NCI-H146 treated with DMSO at 0.1 percent for 48 hours (cell line): ENCODE measurements around the gene KATNIP.

Experiments
- DNase-seq: peaks from one replicate; lab custom pipeline; 2025; ENCODE audit not compliant: unreplicated experiment; lab: John Stamatoyannopoulos, UW

The KATNIP gene

DNA sequence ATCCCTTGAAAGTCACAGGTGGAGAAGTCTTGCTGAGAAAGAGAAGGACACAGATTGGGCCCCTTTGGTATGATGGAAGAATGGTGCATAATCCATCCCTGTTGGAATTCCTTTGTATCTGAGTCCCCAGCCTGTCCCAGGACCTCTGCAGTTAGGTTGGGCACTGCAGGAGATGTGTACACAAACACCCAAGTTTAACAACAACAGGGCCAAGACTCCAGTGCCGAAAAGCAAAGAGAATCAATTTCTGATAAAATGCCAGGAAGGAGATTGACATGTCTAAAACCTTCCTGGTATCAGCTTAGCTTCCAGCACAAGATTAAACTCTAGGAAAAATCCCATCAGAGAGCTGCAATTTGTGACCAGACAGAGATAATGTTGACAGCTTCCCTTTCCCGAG lies 32.9 kb downstream of the KATNIP start:
- DNase-seq, result no peak

DNA sequence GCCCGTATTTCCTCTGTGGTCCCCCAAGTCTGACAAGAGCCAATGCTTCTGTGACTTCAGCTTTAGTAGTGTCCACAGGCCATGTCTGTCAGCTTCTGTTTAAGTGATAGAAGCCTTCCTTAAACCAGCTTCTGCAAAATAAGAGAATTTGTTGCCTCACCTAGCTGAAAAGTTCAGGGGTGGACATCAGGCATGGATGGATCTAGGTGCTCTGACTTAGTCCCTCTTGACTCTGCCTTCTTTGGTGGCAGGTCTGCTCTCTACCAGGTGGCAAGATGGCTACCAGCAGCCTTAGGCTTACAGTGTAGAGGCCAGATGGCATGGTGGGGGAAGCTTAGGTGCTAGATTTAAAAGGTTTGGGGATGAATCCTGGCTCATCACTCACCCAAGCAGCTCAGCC lies 33.7 kb downstream of the KATNIP start:
- DNase-seq, result no peak

DNA sequence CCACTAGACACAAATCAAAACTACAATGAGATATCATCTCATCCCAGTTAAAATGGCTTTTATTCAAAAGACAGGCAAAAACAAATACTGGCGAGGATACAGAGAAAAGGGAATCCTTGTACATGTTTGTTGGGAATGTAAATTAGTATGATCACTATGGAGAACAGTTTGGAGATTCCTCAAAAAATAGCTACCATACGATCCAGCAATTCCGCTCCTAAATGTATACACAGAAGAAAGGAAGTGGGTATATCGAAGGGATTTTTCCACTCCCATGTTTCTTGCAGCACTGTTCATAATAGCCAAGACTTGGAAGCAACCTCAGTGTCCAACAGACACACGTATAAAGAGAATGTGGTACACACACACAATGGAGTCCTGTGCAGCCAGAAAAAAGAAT lies 35.3 kb downstream of the KATNIP start:
- no peak for DNase-seq

DNA sequence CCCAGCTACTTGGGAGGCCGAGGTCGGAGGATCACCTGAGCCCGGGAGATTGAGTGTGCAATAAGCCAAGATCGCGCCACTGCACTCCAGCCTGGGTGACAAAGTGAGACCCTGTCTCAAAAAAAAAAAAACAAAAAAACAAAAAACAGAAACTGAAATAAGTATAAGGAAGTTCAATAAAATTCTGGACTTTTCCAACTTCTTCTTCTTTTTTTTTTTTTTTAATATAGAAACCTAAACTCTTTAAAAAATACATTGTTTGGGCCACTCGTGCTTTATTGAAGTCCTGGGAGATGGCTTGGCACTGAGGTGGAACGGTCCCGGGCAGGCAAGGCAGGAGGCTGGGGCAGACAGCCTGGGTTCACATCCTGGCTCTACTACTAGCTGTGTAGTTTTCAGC lies 36.8 kb downstream of the KATNIP start:
- no peak for DNase-seq

DNA sequence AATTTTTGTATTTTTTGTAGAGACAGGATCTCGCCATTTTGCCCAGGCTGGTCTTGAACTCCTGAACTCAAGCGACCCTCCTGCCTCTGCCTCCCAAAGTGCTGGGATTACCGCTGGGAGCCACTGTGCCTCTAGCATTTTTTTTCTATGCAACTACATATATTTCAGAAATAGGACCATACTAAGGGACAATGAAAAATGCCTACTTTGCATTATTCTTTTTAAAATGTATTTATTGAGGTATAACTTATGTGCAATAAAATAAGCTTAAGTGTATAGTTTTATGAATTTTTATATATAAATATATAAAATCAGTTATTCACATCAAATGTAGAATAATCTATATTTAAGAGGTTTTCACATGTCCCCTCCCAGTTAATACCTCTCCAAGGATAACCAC lies 38.1 kb downstream of the KATNIP start:
- DNase-seq, result no peak

DNA sequence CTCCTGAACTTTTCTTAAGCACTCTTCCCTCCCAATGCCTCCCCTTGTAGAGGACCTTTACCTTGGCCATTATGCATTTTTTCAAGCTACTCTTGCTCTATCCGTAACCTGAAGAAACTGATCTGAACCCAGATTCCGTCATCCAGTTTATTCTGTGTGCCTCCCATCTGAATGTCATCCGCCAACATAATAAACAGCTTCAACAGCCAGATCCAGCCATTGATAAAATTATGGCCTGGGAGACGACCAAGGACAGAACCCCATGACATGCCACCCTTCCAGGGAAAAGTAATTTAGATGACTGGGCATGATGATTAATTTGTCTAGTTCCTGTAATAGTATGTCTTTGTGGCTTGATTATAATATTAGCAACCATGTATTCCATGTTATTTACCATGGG lies 41.9 kb downstream of the KATNIP start:
- DNase-seq, result no peak

DNA sequence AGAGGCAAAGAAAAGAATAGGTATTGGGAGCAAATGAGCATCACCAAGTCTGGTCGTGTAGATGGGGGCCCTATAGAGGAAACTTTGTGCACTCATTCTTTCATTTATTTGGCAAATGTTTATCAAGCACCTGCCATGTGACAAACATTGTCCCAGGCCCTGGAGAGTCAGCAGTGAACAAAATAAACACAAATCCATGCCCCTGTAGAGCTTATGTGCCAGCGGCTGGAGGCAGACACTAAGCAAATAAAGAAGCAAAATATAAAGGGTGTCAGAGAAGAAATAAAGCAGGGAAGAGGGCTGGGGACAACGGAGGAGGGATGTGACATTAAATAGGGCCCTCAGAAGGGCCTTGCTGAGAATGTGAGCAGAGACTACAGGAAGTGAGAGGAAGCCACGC lies 45.5 kb downstream of the KATNIP start:
- DNase-seq, result no peak

DNA sequence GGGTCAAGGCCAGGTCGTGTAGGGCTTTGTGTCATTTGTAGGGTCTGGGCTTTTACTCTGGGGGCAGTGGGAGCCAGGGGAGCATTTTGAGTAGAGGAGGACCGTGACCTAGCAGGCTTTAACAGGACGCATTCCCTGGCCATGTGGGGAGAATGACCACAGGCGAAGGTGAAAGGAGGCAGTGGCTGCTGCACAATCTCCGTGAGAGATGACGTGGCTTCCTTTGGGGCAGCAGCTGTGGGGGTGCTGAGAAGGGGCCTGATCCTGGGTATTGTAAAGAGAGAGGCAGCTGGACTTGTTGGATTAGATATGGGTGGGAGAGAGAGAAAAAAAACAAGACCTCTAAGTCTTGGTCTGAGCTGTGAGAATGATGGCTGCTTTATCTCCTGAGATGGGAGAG lies 46.0 kb downstream of the KATNIP start:
- no peak for DNase-seq

DNA sequence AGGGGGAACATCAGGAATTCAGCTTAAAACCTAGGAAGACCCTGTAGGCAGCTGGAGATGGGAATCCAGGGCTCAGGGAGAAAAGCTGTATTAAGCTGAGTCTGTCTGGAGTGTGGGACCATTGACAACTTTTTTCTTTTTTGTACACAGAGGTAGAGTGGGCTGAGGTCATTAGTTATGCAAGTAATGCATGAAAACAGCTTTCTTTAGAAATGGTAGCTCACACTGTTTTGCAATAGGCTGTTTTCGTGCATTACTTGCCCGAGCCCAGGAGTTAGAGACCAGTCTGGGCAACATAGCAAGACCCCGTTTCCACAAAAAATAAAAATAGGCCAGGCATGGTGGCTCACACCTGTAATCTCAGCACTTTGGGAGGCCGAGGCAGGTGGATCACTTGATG lies 46.5 kb downstream of the KATNIP start:
- DNase-seq, result no peak

DNA sequence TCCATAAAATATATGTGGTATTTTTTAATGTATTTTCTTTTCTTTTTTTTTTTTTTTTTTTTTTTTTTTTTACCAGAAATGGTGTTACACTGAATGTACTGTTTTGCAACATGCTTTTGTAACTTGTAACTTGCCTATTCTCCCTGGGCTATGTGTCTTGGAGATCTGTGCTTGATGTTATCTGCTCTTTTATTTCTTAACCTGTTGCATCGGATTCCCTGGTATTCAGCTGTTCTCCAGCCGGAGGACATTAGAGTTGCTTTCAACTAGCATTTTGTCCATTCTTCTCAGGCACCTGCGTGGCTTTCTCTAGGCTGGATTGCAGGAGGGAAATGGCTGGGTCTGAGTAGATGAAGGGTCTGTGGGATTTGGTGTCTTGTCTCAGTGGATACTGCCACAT lies 47.4 kb downstream of the KATNIP start:
- DNase-seq, result no peak

DNA sequence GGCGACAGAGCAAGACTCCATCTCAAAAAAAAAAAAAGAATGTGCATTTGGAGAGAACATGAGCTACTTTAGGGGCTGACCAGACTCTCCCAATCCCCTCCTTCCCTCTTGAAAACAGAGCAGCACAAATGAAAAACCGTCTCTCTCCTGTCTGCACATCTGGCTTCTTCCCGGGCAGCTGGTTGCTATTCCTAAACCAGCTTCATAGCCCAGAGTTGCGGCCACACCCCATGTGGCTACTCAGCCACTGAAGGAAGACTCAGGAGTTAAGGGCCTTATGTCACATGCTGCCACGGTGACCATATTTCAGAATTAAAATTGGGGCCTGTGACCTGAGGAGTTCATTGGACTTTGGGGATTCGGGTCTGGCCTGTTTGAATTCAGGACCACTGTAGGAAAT lies 48.3 kb downstream of the KATNIP start:
- no peak for DNase-seq

DNA sequence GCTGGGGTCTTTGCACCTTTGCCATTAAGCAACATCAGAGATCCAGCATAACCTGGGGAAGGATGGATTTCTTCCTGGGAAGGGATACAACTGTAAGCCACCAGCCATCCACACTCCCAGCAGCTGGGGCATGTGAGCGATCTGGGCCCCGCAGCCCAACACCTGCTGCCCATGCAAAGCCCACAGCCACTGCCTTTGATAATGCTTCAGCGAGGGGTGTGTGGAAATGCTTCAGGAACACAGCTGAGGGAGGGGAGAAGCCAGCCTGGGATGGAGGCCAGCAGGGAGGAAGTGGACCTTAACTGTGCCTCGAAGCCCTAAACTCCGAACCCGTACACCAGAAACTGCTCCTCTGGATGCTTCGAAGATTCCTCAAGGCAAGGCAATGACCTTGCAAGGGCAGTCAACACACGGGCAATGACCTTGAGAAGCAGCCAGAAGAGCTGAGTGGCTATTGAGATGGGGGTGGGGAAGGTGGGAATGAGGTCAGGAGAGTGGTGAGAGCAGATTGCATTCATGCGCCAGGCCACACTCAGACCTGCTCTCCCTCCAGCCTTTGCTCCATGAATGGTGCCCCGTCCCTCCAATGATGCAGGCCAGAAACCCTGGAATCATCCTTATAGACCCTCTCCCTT lies 49.1 kb downstream of the KATNIP start:
- DNase-seq, result no peak

DNA sequence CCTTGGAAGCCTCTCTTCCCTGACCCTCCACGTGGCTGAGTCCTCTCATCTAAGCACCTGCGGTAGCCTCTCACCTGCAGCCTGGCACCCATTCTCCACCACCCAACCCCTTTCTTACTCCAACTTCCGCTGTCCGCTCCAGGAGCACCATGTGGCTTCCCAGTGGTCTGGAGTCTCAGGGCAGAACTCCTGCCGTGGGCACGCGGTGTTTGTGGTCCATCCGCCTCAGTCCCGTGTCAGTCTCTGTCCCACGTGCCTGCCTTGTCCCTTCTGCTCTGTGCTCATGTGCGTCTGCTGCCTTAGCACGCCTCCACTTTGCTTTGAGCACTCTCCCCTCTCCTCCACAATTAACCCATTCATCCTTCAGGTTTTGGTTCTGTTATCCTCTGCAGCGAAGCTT lies 49.7 kb downstream of the KATNIP start:
- no peak for DNase-seq
